ENCODE results near the gene C2orf49.

C2orf49 gene

DNA sequence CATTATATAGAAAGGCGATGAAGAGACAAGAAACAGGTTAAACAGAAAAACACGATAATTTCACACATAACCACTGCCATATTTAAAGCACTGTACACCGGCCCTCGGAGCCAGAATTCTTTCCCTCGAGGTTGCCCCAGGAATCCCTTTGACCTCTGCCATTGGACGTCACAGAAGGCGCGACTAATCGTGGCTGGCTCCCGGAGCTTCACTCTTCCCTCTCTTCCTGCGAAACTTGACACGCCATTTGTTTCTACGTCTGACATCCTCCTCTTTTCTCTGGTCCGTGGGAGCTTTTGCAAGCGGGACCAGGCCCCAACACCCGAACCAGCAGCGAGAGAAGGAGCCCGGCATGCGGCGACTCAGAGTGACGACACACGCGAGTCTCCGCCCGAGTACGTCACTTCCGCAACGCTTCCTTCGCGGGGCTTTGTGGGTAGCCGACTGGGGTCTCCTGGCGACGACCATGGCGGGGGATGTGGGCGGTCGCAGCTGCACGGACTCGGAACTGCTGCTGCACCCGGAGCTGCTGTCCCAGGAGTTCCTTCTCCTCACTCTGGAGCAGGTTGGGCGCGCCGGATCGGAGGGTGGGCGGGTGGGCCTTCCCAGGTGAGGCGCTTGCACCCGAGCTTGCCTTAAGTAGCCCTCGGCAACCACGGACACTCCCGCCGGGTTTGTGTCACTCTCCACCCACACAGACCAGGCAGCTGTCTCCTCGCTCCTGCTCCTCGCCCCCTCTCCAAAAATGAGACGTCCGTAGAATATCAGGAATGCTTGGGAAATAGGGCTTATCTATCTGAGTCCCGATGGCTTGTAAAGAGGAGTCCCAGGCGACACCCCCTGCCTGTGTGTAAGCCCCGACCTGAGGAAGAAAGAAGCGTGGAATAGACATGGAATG, at the start of gene C2orf49:
Gene C2orf49, plus strand, starts transcription at position 419 of the 898 bp plus-strand sequence. Its CDS starts 48 bp downstream, at position 467.
- peak; percentile 90 for DNase-seq

DNA sequence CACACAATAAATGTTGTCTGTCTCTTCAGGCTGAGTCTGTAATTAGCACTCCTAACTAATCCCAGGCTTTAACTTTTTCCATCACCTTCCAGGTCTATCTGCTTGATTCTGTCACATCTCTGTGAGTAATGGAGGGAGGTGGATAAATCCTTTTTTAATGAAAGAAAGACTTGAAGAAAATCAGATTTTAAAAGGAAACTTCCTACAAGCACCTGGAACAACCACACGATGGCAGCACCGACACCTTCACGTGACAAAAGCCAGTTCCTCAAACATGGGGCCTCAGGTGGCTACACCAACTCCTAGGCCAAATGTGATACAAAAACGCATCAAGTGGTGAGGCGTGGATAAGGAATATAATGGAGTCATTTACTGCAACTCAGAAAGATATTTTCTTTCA, 49.6 kb upstream of the C2orf49 start:
- DNase-seq: no peak

DNA sequence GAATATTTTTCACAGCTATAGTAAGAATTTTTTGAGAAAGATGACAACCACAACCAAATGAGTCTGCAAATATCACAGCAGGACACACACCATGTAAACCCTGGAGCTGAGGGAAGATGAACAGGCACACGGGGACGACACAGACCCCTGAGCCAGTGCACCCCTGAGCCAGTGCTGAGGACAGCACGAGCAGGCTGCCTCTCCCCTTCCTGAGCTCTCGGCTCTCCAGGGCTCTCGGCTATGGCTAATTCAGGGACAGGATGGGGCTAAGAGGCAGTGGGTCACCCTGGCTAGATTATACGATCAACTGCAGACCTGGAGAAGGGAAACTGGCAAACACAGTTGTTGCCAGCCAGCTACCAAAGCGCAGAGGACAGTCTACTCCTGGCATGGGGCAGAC, 49.2 kb upstream of the C2orf49 start:
- no peak for DNase-seq

DNA sequence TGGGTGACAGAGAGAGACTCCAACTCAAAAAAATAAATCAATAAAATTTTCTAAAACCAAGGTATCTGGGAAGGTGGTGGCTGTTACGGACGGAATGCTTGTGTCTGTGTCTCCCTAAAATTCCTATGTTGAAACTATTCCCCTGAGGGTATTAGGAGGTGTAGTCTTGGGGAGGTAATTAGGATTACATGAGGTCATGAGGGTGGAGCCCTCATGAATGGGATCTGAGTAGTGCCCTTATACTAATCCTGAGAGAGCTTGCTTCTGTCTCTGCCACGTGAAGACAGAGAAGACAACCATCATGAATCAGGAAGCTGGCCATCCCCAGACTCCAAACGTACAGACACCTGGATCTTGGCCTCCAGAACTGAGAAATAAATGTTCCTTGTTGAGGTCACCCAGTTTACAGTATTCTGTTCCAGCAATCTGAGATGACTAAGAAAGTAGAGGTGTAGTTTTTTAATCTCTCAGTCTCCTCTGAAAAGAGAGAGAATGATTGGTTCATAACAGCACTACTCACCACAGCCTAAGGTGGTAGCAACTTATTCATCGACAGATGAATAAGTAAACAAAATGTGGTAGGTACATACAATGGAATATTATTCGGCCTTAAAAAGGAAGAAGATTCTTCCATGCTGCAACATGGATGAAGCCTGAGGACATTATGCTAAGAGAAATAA, 46.2 kb upstream of the C2orf49 start:
- no peak for DNase-seq

DNA sequence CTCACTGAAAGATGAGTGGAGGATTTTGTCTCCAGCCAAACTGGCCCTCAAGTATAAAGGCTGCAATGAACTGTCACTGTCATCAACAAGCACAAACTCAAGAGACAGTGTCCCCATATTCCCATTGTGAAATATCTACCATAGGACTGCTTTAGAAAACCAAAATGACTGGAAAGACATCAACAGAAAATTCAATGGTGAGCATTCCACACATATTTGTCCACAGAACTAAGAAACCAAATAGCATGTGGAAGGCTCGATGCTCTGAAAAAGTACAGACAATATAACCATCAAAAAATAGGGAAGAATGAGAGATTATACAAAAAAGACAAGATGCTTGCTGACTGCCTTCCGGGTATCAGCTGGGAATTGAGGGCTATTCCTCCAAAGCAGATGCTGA, 45.4 kb upstream of the C2orf49 start:
- DNase-seq: no peak

DNA sequence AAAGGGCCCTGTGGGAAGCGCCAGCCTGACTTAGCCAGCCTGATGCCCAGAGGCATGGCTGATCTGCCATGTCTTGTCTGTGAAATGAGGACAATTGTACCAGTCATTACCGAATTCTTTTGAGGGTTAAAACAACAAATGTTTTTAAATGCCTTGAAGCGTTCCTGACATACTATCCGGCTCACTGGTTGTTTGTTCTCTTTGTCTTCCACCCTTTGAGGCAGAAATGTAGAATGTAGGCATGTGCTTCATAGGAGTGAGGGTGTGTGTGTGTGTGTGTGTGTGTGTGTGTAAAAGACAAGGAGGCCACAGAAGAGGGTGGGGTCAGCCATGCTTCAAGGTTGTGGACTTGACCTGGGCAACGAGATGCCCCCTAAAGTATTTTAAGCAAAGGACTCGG, 43.3 kb upstream of the C2orf49 start:
- no peak for DNase-seq

DNA sequence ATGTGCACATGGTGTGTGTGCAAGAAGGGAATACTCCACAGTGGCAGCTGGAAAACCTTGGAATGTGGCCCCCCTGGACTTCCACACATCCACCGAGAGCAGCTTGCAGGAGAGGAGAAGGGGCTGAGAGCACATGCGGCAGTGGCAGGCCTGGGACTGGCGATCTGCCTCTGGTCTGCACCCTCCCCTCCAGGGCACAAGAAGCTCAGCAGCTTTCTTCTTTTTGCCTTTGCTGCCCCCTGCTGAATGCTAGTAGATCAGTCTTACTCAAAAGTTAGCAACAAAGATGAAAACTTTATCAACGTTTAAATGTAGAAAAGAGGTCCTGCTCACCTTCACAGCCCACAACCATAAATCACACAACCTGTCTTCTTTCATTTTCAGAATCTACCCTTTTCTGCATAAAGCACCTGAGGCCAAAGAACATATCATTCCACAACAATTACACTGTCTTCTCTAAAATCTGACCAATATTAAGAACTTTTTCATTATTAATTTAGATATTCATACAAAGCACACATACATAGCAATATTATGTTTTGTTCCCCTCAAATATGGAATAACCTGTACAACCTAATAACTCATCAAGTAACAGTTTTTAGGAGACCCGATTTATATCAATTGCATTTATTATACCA, 42.4 kb upstream of the C2orf49 start:
- no peak for DNase-seq

DNA sequence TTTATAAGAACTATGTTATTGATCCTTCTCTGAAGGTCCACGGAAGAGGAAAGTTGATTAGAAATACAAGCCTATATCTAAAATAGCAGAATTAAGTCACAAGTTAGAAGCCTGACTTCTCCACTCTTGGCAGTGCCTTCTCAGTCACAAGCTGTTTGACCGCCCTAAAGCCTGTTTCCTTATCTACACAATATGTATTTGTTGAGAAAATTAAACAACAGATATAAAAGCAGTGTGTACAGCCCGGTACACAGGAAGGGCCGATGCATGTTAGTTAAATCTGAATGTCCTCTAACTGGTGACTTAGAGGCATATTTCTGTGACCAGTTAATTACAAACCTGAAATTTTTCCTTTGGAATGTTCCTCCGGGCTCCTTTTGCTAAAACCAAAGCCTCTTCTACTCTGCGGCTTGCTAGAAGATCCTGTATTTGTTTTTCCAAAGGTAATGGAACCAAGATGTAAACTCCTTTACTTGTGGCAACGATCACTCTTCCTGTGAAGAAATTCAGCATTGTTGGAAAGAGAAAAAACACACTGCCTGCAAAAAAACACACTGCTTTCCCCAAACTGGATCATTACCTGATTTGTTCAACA, 41.2 kb upstream of the C2orf49 start:
- DNase-seq: no peak

DNA sequence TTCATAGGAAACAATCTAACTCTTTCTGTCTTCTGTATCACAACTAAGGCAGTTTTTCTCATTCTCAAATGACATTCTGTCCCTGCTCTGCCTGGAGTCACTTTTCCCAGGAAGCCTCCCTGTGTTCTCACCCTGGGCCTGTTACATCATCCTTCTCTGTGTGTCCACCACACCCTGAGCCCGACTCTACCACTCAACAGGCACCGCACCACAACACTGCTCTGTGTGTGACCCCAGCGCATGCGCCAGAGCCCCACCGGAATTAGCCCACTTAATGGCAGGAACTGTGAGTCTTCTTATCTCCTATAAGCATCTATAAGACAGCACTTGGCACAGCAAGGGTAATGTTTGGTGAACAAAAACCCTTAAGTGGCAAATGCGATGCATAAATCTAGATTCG, 40.1 kb upstream of the C2orf49 start:
- no peak for DNase-seq

DNA sequence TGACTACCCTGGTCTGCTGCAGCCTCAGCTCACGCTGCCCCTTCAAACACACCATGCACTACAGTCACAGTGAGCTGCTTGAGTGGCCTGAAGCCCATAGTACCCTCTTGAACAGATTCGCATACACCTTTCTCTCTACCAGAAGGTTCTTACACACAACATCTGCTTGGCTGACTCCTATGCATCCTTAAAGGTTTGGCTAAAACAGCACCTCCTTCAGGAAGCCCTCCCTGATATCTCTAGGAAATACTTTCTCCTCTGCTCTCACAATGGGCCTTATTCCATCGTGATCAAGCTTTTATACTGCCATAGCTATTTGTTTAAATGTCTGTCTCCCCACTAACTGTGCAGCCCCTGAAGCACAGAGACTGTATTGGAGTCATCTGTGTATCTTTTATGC, 39.3 kb upstream of the C2orf49 start:
- no peak for DNase-seq

DNA sequence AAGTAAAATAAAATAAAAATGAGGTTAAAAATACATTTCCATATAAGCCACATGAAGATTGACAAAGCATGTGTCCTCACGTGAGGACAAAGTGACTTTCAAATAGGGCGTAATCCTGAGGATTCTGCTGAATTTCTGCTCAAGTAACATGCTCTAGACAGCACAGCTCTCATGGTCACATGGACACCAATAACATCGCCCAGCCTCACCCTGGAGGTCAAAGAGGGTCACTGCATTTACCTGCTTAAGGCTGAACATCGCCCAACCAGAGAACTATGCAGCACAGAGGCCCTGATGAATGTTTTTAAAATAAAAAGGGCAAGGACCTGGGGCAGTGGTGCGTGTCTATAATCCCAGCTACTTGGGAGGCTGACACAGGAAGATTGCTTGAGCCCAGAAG, 38.0 kb upstream of the C2orf49 start:
- DNase-seq: no peak

DNA sequence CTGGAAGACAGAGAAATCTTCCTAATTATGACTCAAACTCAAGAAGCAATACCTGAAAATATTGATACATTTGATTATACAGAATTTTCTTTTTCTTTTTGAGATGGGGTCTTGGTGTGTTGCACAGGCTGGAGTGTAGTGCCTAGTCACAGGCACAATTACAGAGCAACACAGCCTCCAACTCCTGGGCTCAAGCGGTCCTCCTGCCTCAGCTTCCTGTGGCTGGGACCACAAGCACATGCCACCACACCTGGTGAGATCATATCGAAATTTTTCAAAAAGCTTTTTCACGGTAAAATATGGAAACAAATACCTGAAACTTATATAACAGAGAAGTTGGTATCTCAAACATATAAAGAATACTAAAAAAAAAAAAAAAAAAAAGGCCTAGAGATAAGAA, 35.7 kb upstream of the C2orf49 start:
- DNase-seq: no peak

DNA sequence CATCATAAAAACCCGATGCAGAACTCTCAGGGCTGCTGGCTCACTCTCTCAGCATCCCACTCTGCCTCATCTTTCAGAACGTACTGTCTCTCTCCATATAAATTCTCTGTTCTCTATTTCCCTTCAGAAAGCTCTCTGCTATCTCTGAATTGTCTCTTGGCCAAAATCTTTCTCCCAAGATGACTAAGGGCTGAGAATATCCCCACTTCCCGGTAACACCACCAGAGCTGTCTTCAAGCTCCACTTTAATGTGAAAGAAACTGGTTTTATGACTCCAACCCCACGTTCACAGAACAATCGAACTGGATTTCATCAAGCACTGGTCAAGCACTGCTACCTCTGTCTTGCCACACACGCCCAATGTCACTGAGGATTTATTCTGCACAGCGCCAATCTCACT, 30.2 kb upstream of the C2orf49 start:
- DNase-seq: no peak

DNA sequence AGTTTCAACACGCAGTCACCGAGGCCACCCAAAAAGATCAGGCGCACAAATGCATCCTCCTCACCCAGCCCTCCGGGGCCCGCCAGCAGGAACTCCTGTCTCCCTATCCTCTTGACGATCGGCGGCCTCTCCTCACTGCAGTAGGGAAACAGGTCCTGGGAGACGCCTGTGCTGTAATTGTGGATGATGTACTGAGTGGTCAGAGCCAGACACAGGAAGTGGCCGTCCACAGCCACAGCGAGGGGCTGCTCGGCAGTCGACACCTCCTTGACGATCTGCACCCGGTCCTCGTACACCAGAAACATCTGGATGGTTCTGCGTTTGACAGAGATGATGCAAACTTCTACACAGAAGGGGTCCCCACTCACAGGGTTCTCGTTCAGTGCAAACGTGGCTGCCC, 29.8 kb upstream of the C2orf49 start:
- no peak for DNase-seq

DNA sequence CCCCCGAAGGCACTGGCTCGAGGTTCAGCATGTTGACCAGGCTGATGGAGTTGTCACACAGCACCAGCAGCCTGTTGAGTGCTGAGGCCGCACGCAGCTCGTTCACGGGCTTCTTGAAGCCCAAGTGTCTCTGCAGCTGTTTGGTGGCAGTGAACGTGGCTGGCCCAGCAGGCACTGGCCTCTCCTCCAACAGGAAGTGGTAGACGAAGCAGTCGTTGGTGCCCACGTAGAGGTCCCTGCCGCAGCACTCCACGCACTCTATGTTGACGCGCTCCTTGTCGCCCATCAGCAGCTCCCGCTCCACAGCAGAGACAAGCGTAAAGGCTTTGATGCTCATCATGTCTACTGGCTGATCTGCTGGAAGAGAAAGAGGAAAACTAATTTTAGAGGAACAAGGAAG, 29.4 kb upstream of the C2orf49 start:
- DNase-seq: no peak

DNA sequence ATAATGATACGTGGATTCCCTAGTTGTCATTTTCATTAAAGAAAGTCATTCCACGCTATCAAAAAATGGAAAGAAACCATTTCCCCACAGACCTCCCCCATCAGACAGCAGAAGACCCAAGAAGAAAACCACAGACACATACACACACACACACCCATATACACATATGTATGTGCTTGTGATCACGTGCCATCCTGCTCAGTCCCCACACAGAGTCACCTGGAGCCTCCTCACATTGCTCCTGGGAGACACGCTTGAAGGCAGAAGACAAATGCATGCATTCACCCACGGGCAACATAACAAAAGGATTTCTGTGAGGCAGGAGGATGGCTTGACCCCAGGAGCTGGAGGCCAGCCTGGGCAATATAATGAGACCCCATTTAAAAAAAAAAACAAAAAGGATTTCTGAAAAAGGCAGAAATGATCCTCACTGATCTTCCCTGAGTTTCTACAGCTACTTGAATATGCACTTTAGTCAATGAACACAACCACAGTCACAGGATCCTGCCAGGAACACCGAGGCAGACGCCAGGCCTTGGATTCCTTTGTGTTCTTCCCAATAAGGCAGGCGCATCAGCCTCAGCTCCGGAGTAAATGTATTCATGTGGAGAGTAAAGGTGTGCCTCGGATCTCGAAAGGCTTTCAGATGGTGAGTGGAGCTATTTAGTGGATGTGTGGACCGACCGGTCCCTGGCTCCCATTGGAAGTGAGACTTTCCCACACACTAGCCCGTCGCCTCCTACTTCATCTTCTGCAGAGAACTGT, 28.8 kb upstream of the C2orf49 start:
- no peak for DNase-seq

DNA sequence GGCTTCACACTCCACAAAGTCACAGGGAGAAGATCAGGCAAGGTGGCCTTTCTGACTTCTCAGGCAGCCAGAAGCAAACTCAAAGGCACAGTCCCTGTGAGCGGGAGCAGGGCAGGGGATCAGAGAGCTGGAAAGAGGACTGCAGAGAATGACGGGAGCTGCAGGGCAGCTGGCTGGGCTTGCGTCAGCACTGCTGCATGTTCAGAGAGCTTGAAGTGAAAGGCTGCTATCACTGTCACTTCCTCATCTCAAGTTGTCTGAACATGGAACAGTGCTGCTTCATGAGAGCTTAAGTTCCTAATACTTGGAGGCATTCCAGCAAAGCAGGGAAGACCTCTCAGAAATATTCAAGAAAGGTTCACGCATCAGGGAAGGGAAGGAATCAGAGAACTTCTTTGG, 28.2 kb upstream of the C2orf49 start:
- no peak for DNase-seq

DNA sequence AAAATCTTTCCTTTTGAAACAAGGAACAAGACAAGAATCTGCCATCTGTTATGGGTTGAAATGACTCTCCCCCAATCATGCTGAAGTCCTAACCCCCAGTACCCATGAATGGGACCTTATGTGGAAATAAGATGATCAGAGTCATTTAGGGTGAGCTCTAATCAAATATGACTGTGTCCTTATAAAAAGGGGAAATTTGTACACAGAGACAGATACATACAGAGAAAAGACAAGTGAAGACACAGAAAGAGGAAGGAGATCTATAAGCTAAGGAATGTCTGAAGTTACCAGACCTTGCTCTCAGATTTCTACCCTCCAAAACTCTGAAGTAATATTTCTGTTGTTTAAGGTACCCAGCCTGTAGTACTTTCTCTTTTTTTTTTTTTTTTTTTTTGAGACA, 23.5 kb upstream of the C2orf49 start:
- no peak for DNase-seq

DNA sequence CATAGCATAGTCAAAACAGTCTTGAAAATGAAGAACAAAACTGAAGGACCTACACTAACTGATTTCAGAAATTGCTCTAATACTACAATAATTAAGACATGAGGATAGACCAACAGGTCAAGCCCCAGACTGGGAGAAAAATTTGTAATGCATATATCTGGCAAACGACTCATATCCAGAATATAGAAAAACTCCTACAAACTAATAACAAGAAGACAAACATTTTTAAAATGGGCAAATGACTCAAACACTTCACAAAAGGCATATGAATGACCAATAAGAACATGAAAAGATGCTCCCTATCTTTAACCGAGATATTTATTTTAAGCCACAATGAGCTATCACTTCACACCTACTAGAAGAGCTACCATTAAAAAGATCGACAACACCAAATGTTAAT, 22.0 kb upstream of the C2orf49 start:
- DNase-seq: no peak

DNA sequence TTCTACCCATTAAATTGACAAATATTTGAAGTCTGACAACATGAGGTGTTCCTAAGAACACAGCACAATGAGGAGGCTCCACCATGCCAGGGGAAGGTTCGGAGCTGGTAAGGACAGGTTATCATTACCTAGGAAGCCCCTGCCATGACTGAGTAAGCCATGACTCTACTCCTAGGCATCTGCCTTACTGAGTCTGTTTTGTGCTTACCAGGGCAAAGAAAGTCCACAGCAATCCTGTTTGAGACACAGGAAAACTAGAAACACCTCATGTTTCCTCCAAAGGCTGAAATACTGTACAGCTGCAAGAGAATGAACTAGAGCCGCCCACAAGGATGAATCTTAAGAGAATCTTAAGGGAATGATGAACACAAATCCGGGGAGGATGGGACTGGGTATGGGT, 19.4 kb upstream of the C2orf49 start:
- no peak for DNase-seq

DNA sequence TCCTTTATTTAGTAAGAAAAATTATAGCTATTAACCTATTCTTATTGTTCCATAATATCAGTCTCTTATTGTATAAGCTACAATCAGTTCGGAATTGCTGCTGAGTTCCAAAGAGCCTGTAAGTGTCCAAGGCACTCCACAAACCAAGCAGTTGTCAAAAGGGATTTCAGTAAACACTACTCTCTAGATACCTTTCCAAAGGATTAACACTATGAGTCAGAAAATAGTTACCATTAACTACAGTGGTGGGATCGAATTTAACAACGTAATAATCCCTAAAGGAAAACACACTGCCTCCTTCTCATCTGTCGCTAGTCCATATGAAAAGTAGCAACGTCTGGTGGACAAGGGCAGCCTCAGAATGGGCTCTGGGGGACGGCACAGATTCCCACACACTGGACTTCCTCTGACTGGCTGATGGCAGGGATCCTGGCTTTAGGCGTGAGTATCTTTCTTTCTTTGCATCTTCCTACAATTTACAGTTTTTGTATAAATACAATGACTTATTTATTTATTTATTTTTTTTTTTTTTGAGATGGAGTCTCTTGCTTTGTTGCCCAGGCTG, 16.6 kb upstream of the C2orf49 start:
- no peak for DNase-seq

DNA sequence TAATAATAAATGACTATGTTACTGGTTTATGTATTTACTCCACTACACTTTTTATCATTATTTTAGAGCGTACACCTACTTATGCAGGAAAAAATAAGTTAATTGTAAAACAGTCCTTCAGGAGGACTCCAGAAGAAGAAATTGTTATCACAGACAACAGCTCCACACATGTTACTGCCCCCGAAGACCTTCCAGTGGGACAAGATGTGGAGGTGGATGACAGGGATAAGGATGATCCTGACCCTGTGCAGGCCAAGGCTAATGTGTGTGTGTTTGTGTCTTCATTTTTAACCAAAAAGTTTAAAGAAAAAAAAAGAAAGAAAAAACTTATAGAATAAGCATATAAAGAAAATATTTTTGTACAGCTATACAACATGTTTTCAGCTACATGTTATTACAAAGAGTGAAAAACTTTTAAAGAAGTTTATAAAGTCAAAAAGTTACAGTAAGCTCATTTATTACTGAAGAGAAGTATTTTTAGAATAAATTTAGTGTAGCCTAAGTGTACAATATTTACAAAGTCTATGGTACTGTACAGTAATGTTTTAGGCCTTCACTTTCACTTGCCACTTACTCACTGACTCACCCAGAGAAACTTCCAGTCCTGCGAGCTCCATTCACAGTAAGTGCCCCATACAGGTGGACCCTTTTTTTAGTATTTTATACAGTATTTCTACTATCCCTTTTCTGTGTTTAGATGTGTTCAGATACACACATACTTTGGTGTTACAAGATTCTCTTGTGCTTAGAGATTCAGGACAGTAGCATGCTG, 15.3 kb upstream of the C2orf49 start:
- DNase-seq: no peak

All from activated CD8-positive, alpha-beta memory T cell treated with anti-CD3 and anti-CD28 coated beads, Interleukin-2, amount 50 U/mL, for 4 hours (primary cell).